PFSK-1 (cell line): ENCODE measurements around the gene ZMYND19.

ENCODE experiments used
- FOXP2 ChIP-seq: optimal IDR thresholded peaks from 2 replicates; pipeline ENCODE3; 2011; ENCODE audit warnings: borderline replicate concordance, control low read depth, inconsistent platforms; ENCODE audit not compliant: insufficient read depth; ENCODE audit errors: extremely low read length, extremely low read depth
- POLR2AphosphoS5 ChIP-seq: IDR thresholded peaks from 2 replicates; pipeline ENCODE4 v1.6.1; 2012; ENCODE audit warnings: low read depth, mild to moderate bottlenecking, control low read depth, low read length, moderate library complexity
- SIN3A ChIP-seq: IDR thresholded peaks from 2 replicates; pipeline ENCODE4 v1.6.1; 2012; ENCODE audit warnings: mild to moderate bottlenecking, low read length, moderate library complexity, borderline replicate concordance; ENCODE audit not compliant: insufficient read depth
- TAF1 ChIP-seq: IDR thresholded peaks from 2 replicates; pipeline ENCODE4 v1.6.1; 2012; ENCODE audit warnings: low read length, control low read depth, borderline replicate concordance; ENCODE audit not compliant: insufficient read depth
- TF ChIP-seq, protein P1 (sequence below), 2 experiments: IDR thresholded peaks; 2 replicates each; pipeline versions ENCODE4 v1.6.1 to v1.8.0; 2011 to 2012; ENCODE audit warnings: low read depth in 2 of 2, low read length in 2 of 2, control low read depth in 1 of 2, inconsistent platforms in 1 of 2, mild to moderate bottlenecking in 1 of 2, moderate library complexity in 1 of 2; ENCODE audit not compliant: insufficient read depth in 1 of 2

The ZMYND19 gene

DNA sequence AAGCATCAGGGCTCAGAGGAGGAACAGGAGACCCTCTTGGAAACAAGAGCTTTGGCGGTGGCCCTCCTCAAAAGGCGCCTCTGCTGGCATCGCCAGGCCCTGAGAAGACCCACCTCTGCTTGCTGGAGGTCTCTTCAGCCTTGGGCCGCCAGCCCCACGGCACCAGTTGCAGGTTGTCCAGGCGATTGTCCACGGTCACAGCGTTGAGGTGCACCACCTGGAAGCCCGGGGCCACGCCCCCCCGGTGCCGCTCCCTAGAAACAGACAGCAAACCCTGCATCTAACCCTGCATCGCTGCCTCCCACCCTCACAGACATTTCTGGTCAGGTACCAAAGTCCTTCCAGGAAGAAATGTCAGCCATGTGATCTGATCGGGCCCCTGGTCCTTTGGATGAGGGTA, 3.5 kb downstream of the ZMYND19 start:
- TF ChIP-seq SIN3A (no peak), FOXP2 (no peak), TAF1 (no peak)

GRCh38 chr9:137583957-137584356, 6.4 kb downstream of the ZMYND19 start:
- TF ChIP-seq FOXP2: no peak
- no peak for TF ChIP-seq POLR2AphosphoS5
- TF ChIP-seq SIN3A: no peak
- TF ChIP-seq, protein P1, sequence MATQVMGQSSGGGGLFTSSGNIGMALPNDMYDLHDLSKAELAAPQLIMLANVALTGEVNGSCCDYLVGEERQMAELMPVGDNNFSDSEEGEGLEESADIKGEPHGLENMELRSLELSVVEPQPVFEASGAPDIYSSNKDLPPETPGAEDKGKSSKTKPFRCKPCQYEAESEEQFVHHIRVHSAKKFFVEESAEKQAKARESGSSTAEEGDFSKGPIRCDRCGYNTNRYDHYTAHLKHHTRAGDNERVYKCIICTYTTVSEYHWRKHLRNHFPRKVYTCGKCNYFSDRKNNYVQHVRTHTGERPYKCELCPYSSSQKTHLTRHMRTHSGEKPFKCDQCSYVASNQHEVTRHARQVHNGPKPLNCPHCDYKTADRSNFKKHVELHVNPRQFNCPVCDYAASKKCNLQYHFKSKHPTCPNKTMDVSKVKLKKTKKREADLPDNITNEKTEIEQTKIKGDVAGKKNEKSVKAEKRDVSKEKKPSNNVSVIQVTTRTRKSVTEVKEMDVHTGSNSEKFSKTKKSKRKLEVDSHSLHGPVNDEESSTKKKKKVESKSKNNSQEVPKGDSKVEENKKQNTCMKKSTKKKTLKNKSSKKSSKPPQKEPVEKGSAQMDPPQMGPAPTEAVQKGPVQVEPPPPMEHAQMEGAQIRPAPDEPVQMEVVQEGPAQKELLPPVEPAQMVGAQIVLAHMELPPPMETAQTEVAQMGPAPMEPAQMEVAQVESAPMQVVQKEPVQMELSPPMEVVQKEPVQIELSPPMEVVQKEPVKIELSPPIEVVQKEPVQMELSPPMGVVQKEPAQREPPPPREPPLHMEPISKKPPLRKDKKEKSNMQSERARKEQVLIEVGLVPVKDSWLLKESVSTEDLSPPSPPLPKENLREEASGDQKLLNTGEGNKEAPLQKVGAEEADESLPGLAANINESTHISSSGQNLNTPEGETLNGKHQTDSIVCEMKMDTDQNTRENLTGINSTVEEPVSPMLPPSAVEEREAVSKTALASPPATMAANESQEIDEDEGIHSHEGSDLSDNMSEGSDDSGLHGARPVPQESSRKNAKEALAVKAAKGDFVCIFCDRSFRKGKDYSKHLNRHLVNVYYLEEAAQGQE (IDR thresholded peaks at IDR 0.05; ENCODE audit: insufficient read depth in 1 of 2, low read depth in 2 of 2, low read length in 2 of 2): no peak
- TF ChIP-seq TAF1: no peak

DNA sequence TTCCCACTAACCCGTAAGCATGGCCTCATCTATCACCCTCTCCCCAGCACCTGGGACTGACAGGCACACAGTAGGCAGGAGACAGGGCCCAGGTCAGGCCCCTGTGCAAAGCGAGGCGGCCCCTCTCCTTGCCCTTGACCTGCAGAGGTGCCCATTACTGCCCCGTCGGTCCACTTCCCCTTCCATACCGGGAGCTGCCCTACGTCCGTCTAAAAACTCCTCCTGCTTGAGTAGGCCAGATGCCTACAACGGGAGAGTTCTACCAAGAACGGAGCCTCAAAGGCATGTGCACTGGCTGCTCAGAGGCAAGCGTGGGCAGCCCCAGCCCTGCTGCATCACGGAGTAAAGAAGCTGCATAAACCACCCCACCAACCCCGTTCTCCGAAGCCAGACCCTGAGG, 7.0 kb downstream of the ZMYND19 start:
- TF ChIP-seq, protein P1 (IDR thresholded peaks at IDR 0.05; ENCODE audit: insufficient read depth in 1 of 2, low read depth in 2 of 2, low read length in 2 of 2): no peak
- TF ChIP-seq POLR2AphosphoS5 (no peak), FOXP2 (no peak), SIN3A (no peak), TAF1 (no peak)

DNA sequence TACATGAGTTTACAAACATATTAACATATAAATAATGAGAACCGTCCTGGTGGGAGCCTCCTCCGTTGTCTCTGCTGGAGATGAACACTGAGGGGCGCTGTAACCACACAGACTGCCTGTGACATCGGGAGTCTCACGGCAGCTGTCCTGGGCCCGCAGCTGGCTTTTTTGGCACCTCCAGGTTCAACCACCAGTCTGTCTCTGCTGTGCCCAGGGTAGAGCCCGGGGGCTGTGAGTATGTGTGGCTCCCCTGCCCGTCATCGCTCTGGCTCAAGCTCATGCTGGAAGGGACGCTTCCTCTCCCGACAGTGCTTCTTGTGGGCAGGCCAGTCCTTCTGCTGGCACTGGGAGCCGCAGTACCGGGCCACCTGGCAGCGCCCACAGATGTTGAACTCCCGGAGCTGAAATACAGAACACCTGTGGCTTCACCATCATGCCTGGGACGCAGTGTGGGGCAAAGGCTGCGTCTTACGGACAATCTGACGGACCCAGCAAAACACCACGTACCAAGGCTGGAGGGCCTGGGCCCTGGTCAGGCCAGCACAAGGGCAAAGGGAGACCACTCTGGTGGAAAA, 7.9 kb downstream of the ZMYND19 start:
- TF ChIP-seq SIN3A (no peak), TAF1 (no peak), POLR2AphosphoS5 (no peak), FOXP2 (no peak)
- TF ChIP-seq, protein P1 (IDR thresholded peaks at IDR 0.05; ENCODE audit: insufficient read depth in 1 of 2, low read depth in 2 of 2, low read length in 2 of 2): no peak

DNA sequence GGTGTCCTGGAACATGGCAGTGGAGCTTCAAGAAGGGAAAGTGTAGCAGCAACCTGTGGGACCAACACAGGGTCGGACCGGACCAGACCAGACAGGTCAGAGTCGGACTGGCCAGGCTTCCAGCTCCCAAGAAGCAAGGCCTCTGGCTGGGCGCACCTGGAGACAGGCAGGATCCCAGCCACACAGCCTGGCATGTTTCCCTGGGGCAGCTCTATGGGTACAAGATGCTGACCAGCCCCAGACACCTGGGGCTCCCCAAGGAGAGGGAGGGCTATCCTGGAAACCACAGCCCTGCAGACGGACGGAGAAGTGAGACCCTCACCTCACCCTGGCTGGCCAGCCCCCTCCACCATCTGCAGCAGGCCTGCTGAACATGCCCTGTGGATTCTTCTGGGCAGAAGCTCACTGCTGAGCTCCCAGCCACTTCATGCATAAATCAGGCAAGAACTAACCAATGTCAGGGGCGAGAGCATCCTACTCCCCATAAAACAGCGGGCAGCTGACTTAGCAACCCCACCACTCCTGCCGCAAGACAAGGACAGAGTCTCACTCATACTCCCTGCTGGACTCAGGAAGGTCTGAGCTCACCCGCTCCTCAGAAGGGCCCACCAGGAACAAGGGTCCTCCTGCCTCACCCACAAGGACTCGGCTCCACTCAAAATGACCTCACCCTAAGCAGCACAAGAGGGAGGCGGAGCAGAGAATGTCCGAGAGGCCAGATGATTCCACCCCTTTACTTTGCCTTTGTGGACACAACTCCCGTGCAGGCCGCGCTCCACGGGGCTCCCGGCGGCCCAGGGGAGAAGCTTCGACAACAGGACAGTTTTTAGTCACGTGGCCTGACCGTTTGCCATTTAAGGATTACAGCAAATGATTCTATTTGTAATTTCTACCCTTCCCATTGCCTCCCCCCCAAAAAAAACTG, 8.7 kb downstream of the ZMYND19 start:
- TF ChIP-seq, protein P1 (IDR thresholded peaks at IDR 0.05; ENCODE audit: insufficient read depth in 1 of 2, low read depth in 2 of 2, low read length in 2 of 2): no peak
- TF ChIP-seq SIN3A (no peak), TAF1 (no peak), POLR2AphosphoS5 (no peak)
